Transverse colon (tissue), 4 donors: ENCODE measurements around the gene KCNQ4.

Experiments used
- EP300 ChIP-seq: sonication (generic); formaldehyde crosslinking; IDR thresholded peaks from one replicate; pipeline ENCODE4 v1.6.1; 2017; ENCODE audit warnings: antibody characterized with exemption, low read depth
- POLR2A ChIP-seq: fragments of 450-650 bp; IDR thresholded peaks from one replicate; pipeline ENCODE4 v1.6.1; 2016; ENCODE audit warnings: antibody characterized with exemption, mild to moderate bottlenecking, moderate library complexity
- POLR2AphosphoS5 ChIP-seq, 3 donors: sonication (generic); formaldehyde crosslinking; IDR thresholded peaks; one replicate each; pipeline ENCODE4 v1.6.1; 2016; ENCODE audit warnings: antibody characterized with exemption in 3 of 3
- TF ChIP-seq, protein P1 (sequence below), 5 experiments: fragments of 200-600 bp in 3 of 5; fragments of 450-650 bp in 2 of 5; sonication (generic) in 3 of 5; IDR thresholded peaks; 1 replicate in 2 of 5; 2 replicates in 3 of 5; pipeline ENCODE4 v1.5.1; 2016 to 2017; ENCODE audit warnings: antibody characterized with exemption in 5 of 5, inconsistent platforms in 3 of 5, mild to moderate bottlenecking in 2 of 5, moderate library complexity in 1 of 5

DNA sequence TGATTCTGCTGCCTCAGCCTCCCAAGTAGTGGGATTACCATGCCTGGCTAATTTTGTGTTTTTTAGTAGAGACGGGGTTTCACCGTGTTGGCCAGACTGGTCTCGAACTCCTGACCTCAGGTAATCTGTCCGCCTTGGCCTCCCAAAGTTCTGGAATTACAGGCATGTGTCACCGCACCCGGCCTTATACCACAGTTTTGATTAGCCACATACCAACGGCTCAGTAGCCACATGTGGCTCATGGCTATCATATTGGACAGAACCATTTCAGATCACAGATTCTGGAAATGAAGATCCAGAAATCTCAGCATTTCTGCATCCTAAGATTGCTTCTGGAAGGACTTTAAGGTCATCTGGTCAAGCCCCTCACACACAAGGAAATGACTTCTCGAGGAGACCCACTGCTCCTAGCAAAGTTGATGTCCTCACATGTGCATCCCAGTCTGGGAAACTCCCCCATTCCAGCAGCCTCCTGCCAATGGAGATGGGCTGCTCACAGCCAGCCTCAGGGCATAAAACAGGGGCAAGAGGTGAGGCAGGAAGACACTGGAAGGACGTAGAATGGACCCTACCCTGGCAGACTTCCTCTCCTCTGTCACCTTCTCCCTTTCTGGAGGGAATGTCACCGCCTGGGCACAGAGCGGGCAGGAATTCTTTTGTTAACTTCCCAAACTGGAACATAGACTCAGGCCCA lies 96.0 kb downstream of the KCNQ4 start:
- TF ChIP-seq POLR2AphosphoS5 (IDR thresholded peaks at IDR 0.05) (no peak), POLR2A (no peak), EP300 (no peak)
- TF ChIP-seq, protein P1, sequence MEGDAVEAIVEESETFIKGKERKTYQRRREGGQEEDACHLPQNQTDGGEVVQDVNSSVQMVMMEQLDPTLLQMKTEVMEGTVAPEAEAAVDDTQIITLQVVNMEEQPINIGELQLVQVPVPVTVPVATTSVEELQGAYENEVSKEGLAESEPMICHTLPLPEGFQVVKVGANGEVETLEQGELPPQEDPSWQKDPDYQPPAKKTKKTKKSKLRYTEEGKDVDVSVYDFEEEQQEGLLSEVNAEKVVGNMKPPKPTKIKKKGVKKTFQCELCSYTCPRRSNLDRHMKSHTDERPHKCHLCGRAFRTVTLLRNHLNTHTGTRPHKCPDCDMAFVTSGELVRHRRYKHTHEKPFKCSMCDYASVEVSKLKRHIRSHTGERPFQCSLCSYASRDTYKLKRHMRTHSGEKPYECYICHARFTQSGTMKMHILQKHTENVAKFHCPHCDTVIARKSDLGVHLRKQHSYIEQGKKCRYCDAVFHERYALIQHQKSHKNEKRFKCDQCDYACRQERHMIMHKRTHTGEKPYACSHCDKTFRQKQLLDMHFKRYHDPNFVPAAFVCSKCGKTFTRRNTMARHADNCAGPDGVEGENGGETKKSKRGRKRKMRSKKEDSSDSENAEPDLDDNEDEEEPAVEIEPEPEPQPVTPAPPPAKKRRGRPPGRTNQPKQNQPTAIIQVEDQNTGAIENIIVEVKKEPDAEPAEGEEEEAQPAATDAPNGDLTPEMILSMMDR (IDR thresholded peaks at IDR 0.05), result no peak
